Measurements from ENCODE around the gene DYNLRB2.

The DYNLRB2 gene

GRCh38 chr16:80587071-80587470, 46.3 kb downstream of the DYNLRB2 start:
- DNase-seq, result no peak
- Histone ChIP-seq H3K4me3 (ENCODE audit: low read length) (no peak overlapping the region), H3K4me1 (ENCODE audit: low read length) (peaks cover 11% of the 10 kb centered on the region; the same call in 1 of the 2 replicates), H4K20me1 (ENCODE audit: insufficient read depth, low read length) (no peaks in the 10 kb centered on the region), H3K9me2 (replicated peaks; ENCODE audit: insufficient read depth, low read length) (no peaks in the 10 kb centered on the region), H3K79me2 (ENCODE audit: low read length) (no peaks in the 10 kb centered on the region), H3K36me3 (replicated peaks; ENCODE audit: insufficient read depth, low read length) (no peaks in the 10 kb centered on the region), H3K9ac (ENCODE audit: low read length) (no peak overlapping the region), H3K9me3 (replicated peaks; ENCODE audit: insufficient read depth, low read length) (no peaks in the 10 kb centered on the region), H2AFZ (ENCODE audit: low read length) (no peak overlapping the region), H3F3A (ENCODE audit: insufficient read depth, low read length) (no peaks in the 10 kb centered on the region; the same call in 1 of the 2 replicates), H3K4me2 (ENCODE audit: low read depth, low read length) (no peak overlapping the region), H3K27me3 (replicated peaks; ENCODE audit: insufficient read depth, low read length) (no peaks in the 10 kb centered on the region), H3K27ac (ENCODE audit: low read length) (no peak overlapping the region)
- TF ChIP-seq EZH2 (optimal IDR thresholded peaks at IDR 0.05; ENCODE audit: low read depth, low read length) (no peak), EZH2phosphoT487 (IDR thresholded peaks at IDR 0.05; ENCODE audit: low read length) (no peak), CTCF (IDR thresholded peaks at IDR 0.05; ENCODE audit: low read length) (no peak)

- Histone ChIP-seq H3K27me3 (replicated peaks; ENCODE audit: insufficient read depth, low read length) (no peaks in the 10 kb centered on the region), H3K4me3 (ENCODE audit: low read length) (no peak overlapping the region), H3K9me3 (replicated peaks; ENCODE audit: insufficient read depth, low read length) (no peaks in the 10 kb centered on the region), H3K9me2 (replicated peaks; ENCODE audit: insufficient read depth, low read length) (no peaks in the 10 kb centered on the region), H3K4me2 (ENCODE audit: low read depth, low read length) (no peak overlapping the region), H3K36me3 (replicated peaks; ENCODE audit: insufficient read depth, low read length) (no peaks in the 10 kb centered on the region), H3K79me2 (ENCODE audit: low read length) (no peaks in the 10 kb centered on the region), H2AFZ (ENCODE audit: low read length) (no peak overlapping the region), H3K27ac (ENCODE audit: low read length) (no peak overlapping the region), H4K20me1 (ENCODE audit: insufficient read depth, low read length) (no peaks in the 10 kb centered on the region), H3F3A (ENCODE audit: insufficient read depth, low read length) (no peaks in the 10 kb centered on the region), H3K4me1 (ENCODE audit: low read length) (no peaks in the 10 kb centered on the region), H3K9ac (ENCODE audit: low read length) (no peak overlapping the region)
- no peak for TF ChIP-seq EZH2phosphoT487 (IDR thresholded peaks at IDR 0.05; ENCODE audit: low read length)
- no peak for DNase-seq
Measured at GRCh38 chr16:80591071-80591915, 50.5 kb downstream of the DYNLRB2 start.

GRCh38 chr16:80592273-80592672, 51.5 kb downstream of the DYNLRB2 start:
- no peak overlapping the region for H3K4me3 ChIP-seq (ENCODE audit: low read length)
- H3F3A ChIP-seq (ENCODE audit: insufficient read depth, low read length), result no peaks in the 10 kb centered on the region
- H3K36me3 ChIP-seq (replicated peaks; ENCODE audit: insufficient read depth, low read length), result no peaks in the 10 kb centered on the region
- H3K79me2 ChIP-seq (ENCODE audit: low read length), result no peaks in the 10 kb centered on the region
- no peak overlapping the region for H3K9ac ChIP-seq (ENCODE audit: low read length)
- no peak overlapping the region for H3K27ac ChIP-seq (ENCODE audit: low read length)
- no peaks in the 10 kb centered on the region for H3K9me3 ChIP-seq (replicated peaks; ENCODE audit: insufficient read depth, low read length)
- no peaks in the 10 kb centered on the region for H3K4me1 ChIP-seq (ENCODE audit: low read length)
- no peaks in the 10 kb centered on the region for H3K27me3 ChIP-seq (replicated peaks; ENCODE audit: insufficient read depth, low read length)
- H3K4me2 ChIP-seq (ENCODE audit: low read depth, low read length), result no peak overlapping the region
- no peaks in the 10 kb centered on the region for H4K20me1 ChIP-seq (ENCODE audit: insufficient read depth, low read length)
- no peaks in the 10 kb centered on the region for H3K9me2 ChIP-seq (replicated peaks; ENCODE audit: insufficient read depth, low read length)
- DNase-seq, result no peak
- TF ChIP-seq EZH2phosphoT487 (IDR thresholded peaks at IDR 0.05; ENCODE audit: low read length), result no peak
- TF ChIP-seq CTCF (IDR thresholded peaks at IDR 0.05; ENCODE audit: low read length), result no peak
- TF ChIP-seq EZH2 (optimal IDR thresholded peaks at IDR 0.05; ENCODE audit: low read depth, low read length), result no peak
- H2AFZ ChIP-seq (ENCODE audit: low read length), result no peak overlapping the region

GRCh38 chr16:80594756-80595155, 54.0 kb downstream of the DYNLRB2 start:
- no peaks in the 10 kb centered on the region for H3K36me3 ChIP-seq (replicated peaks; ENCODE audit: insufficient read depth, low read length)
- DNase-seq, result no peak
- H3K27me3 ChIP-seq (replicated peaks; ENCODE audit: insufficient read depth, low read length), result no peaks in the 10 kb centered on the region
- no peak overlapping the region for H3K4me3 ChIP-seq (ENCODE audit: low read length)
- H2AFZ ChIP-seq (ENCODE audit: low read length), result no peak overlapping the region
- no peaks in the 10 kb centered on the region for H3K4me1 ChIP-seq (ENCODE audit: low read length)
- H3K9ac ChIP-seq (ENCODE audit: low read length), result no peak overlapping the region
- H3K27ac ChIP-seq (ENCODE audit: low read length), result no peak overlapping the region
- H3K79me2 ChIP-seq (ENCODE audit: low read length), result no peaks in the 10 kb centered on the region
- H3K4me2 ChIP-seq (ENCODE audit: low read depth, low read length), result no peak overlapping the region
- H4K20me1 ChIP-seq (ENCODE audit: insufficient read depth, low read length), result no peaks in the 10 kb centered on the region
- H3F3A ChIP-seq (ENCODE audit: insufficient read depth, low read length), result no peaks in the 10 kb centered on the region
- H3K9me2 ChIP-seq (replicated peaks; ENCODE audit: insufficient read depth, low read length), result no peaks in the 10 kb centered on the region
- TF ChIP-seq EZH2 (optimal IDR thresholded peaks at IDR 0.05; ENCODE audit: low read depth, low read length) (no peak), CTCF (IDR thresholded peaks at IDR 0.05; ENCODE audit: low read length) (no peak)
- H3K9me3 ChIP-seq (replicated peaks; ENCODE audit: insufficient read depth, low read length), result no peaks in the 10 kb centered on the region
